Upper lobe of left lung (tissue), 6 donors: ENCODE data around the gene VPS13D. TPM values are rescaled to one million over a fixed set of nuclear protein-coding genes. Genes with fewer than 3 reads are reported as not detected.

Experiments used
- ATAC-seq, 2 donors: fragments of 200-7000 bp; cut with Tn5 transposase; one replicate each; pipeline ENCODE4 v1.9.1; 2022; ENCODE audit warnings: mild to moderate bottlenecking in 2 of 2, moderate library complexity in 2 of 2; ENCODE audit not compliant: low FRiP score in 2 of 2
- DNase-seq, 2 donors: peaks; one replicate each; pipeline ENCODE4 v3.0.0-alpha.2; 2019 to 2020
- H3K27ac ChIP-seq, 4 donors: fragments of 200-600 bp; sonication (generic); one replicate each; pipeline ENCODE4 v1.5.1; 2016 to 2019
- H3K27me3 ChIP-seq, 4 donors: fragments of 200-600 bp; sonication (generic); one replicate each; pipeline ENCODE4 v1.5.1; 2017 to 2019
- H3K36me3 ChIP-seq, 4 donors: fragments of 200-600 bp; sonication (generic); one replicate each; pipeline ENCODE4 v1.5.1; 2016 to 2019
- H3K4me1 ChIP-seq, 4 donors: fragments of 200-600 bp; sonication (generic); one replicate each; pipeline ENCODE4 v1.5.1; 2018 to 2019
- H3K4me3 ChIP-seq, 4 donors: fragments of 200-600 bp; sonication (generic); one replicate each; pipeline ENCODE4 v1.5.1; 2017 to 2019; ENCODE audit warnings: mild to moderate bottlenecking in 2 of 4, moderate library complexity in 1 of 4
- H3K9me3 ChIP-seq, 4 donors: fragments of 200-600 bp; sonication (generic); one replicate each; pipeline ENCODE4 v1.5.1; 2018 to 2019
- CTCF ChIP-seq, 6 experiments: fragments of 450-650 bp in 4 of 6; fragments of 200-600 bp in 2 of 6; sonication (generic) in 2 of 6; IDR thresholded peaks; one replicate each; pipeline ENCODE4 v1.5.1; 2016 to 2019; ENCODE audit warnings: antibody characterized with exemption in 6 of 6
- EP300 ChIP-seq, 4 donors: sonication (generic); formaldehyde crosslinking; IDR thresholded peaks; one replicate each; pipeline ENCODE4 v1.5.1; 2017; ENCODE audit warnings: antibody characterized with exemption in 4 of 4, control low read depth in 2 of 4
- POLR2A ChIP-seq, 4 donors: fragments of 450-650 bp; IDR thresholded peaks; one replicate each; pipeline ENCODE4 v1.5.1; 2016 to 2017; ENCODE audit warnings: antibody characterized with exemption in 4 of 4, mild to moderate bottlenecking in 2 of 4
- POLR2AphosphoS5 ChIP-seq, 2 donors: sonication (generic); formaldehyde crosslinking; IDR thresholded peaks; one replicate each; pipeline ENCODE4 v1.5.1; 2017; ENCODE audit warnings: antibody characterized with exemption in 2 of 2
- WGBS, 2 donors: methylation state at CpG; one replicate each; pipeline ENCODE4 v1.1.5; 2017 to 2018; 5-methylcytosine and 5-hydroxymethylcytosine counted together
- total RNA-seq, 6 donors: library from RNA; depleted of rRNA in 4 of 6; stranded (reverse); fragments of >200 nt in 4 of 6; gene quantifications; one replicate each; pipeline versions ENCODE4 v1.1.0 to v1.2.1, GENCODE V29; 2016 to 2021
- donor health status: DM: no; HTN: no; CAD: no; lungs with moderate emphysema.
- donor health status: DM: no; HTN: yes; CAD: no; lungs with severe emphysema.

VPS13D gene
- total RNA-seq, 6 donors from 2014 or later = 54.9 to 181 (median 87.9) TPM

- Histone ChIP-seq H3K36me3 (no peaks in the 10 kb centered on the region), H3K4me1 (peaks cover 49 to 56% (median 53%) of the 10 kb centered on the region in 4 donors), H3K27me3 (no peaks in the 10 kb centered on the region), H3K4me3 (no peak overlapping the region), H3K9me3 (no peaks in the 10 kb centered on the region), H3K27ac (peak overlapping the region; percentile 67 to 86 (median 74))
- ATAC-seq (peak in 1 of 2 donors; percentile 66), DNase-seq (no peak)
- TF ChIP-seq POLR2AphosphoS5 (IDR thresholded peaks at IDR 0.05) (no peak), CTCF (IDR thresholded peaks at IDR 0.05) (no peak), EP300 (IDR thresholded peaks at IDR 0.05) (peak in 1 of 4 donors; percentile 12), POLR2A (IDR thresholded peaks at IDR 0.05) (no peak)
- WGBS, 2 donors = 74 to 78% methylated on average over 7 of the region's 7 CpGs
These were observed 218.1 kb downstream of the VPS13D start for GRCh38 chr1:12447849-12448312.

GRCh38 chr1:12448746-12449177 is 218.9 kb downstream of the VPS13D start:
- peak in 1 of 2 donors; percentile 30 for DNase-seq
- Histone ChIP-seq H3K36me3 (no peaks in the 10 kb centered on the region), H3K27me3 (no peaks in the 10 kb centered on the region), H3K4me3 (no peak overlapping the region), H3K27ac (peak overlapping the region; percentile 67 to 86 (median 74)), H3K9me3 (no peaks in the 10 kb centered on the region), H3K4me1 (peaks cover 58 to 65% (median 62%) of the 10 kb centered on the region in 4 donors)
- peak; percentile 42 to 70 for ATAC-seq
- WGBS, 2 donors = 51 to 76% methylated on average over 3 of the region's 3 CpGs
- TF ChIP-seq CTCF (IDR thresholded peaks at IDR 0.05) (no peak), POLR2A (IDR thresholded peaks at IDR 0.05) (no peak), EP300 (IDR thresholded peaks at IDR 0.05) (no peak), POLR2AphosphoS5 (IDR thresholded peaks at IDR 0.05) (no peak)

GRCh38 chr1:12450090-12450755 is 220.4 kb downstream of the VPS13D start:
- peaks cover 72 to 79% (median 76%) of the 10 kb centered on the region in 4 donors for H3K4me1 ChIP-seq
- no peaks in the 10 kb centered on the region for H3K27me3 ChIP-seq
- 76 to 81% methylated on average over 10 of the region's 10 CpGs for WGBS, 2 donors
- H3K4me3 ChIP-seq = no peak overlapping the region
- no peaks in the 10 kb centered on the region for H3K9me3 ChIP-seq
- H3K36me3 ChIP-seq = no peaks in the 10 kb centered on the region
- peak in 1 of 2 donors; percentile 64 for ATAC-seq
- peak overlapping the region; percentile 67 to 86 (median 74) for H3K27ac ChIP-seq
- peak in 1 of 2 donors; percentile 79 for DNase-seq
- TF ChIP-seq POLR2AphosphoS5 (IDR thresholded peaks at IDR 0.05) (peak in 1 of 2 donors; percentile 20), EP300 (IDR thresholded peaks at IDR 0.05) (peak in 1 of 4 donors; percentile 54), POLR2A (IDR thresholded peaks at IDR 0.05) (no peak)

- H3K36me3 ChIP-seq = no peaks in the 10 kb centered on the region
- peak overlapping the region; percentile 67 to 86 (median 74) for H3K27ac ChIP-seq
- ATAC-seq = peak in 1 of 2 donors; percentile 67
- H3K4me3 ChIP-seq = no peak overlapping the region
- no peaks in the 10 kb centered on the region for H3K9me3 ChIP-seq
- no peak for DNase-seq
- 56 to 70% methylated on average over 4 of the region's 4 CpGs for WGBS, 2 donors
- TF ChIP-seq CTCF (IDR thresholded peaks at IDR 0.05) (no peak), POLR2AphosphoS5 (IDR thresholded peaks at IDR 0.05) (peak in 1 of 2 donors; percentile 39), EP300 (IDR thresholded peaks at IDR 0.05) (peak in 3 of 4 donors; percentile 91 to 95 (median 91)), POLR2A (IDR thresholded peaks at IDR 0.05) (no peak)
- no peaks in the 10 kb centered on the region for H3K27me3 ChIP-seq
- peaks cover 80 to 84% (median 83%) of the 10 kb centered on the region in 4 donors for H3K4me1 ChIP-seq
These were observed 221.1 kb downstream of the VPS13D start for GRCh38 chr1:12450756-12451559.

- Histone ChIP-seq H3K4me1 (peaks cover 81 to 88% (median 86%) of the 10 kb centered on the region in 4 donors), H3K4me3 (no peak overlapping the region), H3K27me3 (no peaks in the 10 kb centered on the region), H3K9me3 (no peaks in the 10 kb centered on the region), H3K27ac (peak overlapping the region; percentile 72 to 86 (median 76)), H3K36me3 (peaks cover 0 to under 1% (median 0%) of the 10 kb centered on the region in 4 donors)
- DNase-seq (no peak), ATAC-seq (no peak)
- 70 to 89% methylated on average over 3 of the region's 3 CpGs for WGBS, 2 donors
- no peak for TF ChIP-seq CTCF (IDR thresholded peaks at IDR 0.05)
- no peak for TF ChIP-seq POLR2A (IDR thresholded peaks at IDR 0.05)
- TF ChIP-seq EP300 (IDR thresholded peaks at IDR 0.05) = no peak
- TF ChIP-seq POLR2AphosphoS5 (IDR thresholded peaks at IDR 0.05) = no peak
These were observed 221.7 kb downstream of the VPS13D start for GRCh38 chr1:12451560-12451900.
